ENCODE measurements around the gene ZNF621.

The ZNF621 gene

GRCh38 chr3:40550167-40550566 is 25.4 kb downstream of the ZNF621 start:
- TF ChIP-seq EP300 (IDR thresholded peaks at IDR 0.05; ENCODE audit: borderline replicate concordance) (no peak), RAD21 (IDR thresholded peaks at IDR 0.05; ENCODE audit: low read depth) (no peak), EGR1 (IDR thresholded peaks at IDR 0.05) (no peak), USF1 (IDR thresholded peaks at IDR 0.05) (no peak), REST (IDR thresholded peaks at IDR 0.05; ENCODE audit: low read depth) (no peak), YY1 (IDR thresholded peaks at IDR 0.05; ENCODE audit: low read depth) (no peak), CEBPB (IDR thresholded peaks at IDR 0.05) (no peak), TCF12 (IDR thresholded peaks at IDR 0.05; ENCODE audit: low read depth) (no peak), ZBTB7A (IDR thresholded peaks at IDR 0.05; ENCODE audit: low read depth) (no peak), TEAD4 (IDR thresholded peaks at IDR 0.05) (no peak)
- TF ChIP-seq, protein P1, sequence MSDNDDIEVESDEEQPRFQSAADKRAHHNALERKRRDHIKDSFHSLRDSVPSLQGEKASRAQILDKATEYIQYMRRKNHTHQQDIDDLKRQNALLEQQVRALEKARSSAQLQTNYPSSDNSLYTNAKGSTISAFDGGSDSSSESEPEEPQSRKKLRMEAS (IDR thresholded peaks at IDR 0.05) = no peak

GRCh38 chr3:40557575-40558161 is 32.9 kb downstream of the ZNF621 start:
- no peak for TF ChIP-seq TCF12 (IDR thresholded peaks at IDR 0.05; ENCODE audit: low read depth)
- TF ChIP-seq TEAD4 (IDR thresholded peaks at IDR 0.05) = no peak

DNA sequence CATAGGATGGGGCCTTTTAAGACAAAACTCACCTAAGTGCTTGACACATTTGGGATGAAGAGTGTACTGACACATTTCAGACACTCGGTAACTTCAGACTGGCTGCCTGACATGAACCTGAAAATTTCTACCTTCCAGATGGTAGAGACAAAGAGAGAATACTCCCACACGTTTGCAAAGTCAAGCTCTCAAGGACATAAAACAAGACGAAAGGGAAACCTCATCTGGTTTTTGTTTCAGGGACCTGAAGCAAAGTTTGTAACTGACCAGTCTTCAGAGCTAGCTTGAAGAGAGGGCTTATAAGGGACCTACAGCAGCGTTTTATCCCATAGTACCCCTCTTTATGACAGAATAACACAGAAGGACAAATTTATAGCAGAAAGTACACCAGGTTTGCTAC is 41.9 kb downstream of the ZNF621 start:
- TF ChIP-seq, protein P1 (IDR thresholded peaks at IDR 0.05) = no peak
- TF ChIP-seq USF1 (IDR thresholded peaks at IDR 0.05) (no peak), TAF1 (IDR thresholded peaks at IDR 0.05; ENCODE audit: low read depth) (no peak), CREB1 (IDR thresholded peaks at IDR 0.05; ENCODE audit: low read depth) (no peak), EP300 (IDR thresholded peaks at IDR 0.05; ENCODE audit: borderline replicate concordance) (no peak), RAD21 (IDR thresholded peaks at IDR 0.05; ENCODE audit: low read depth) (no peak), REST (IDR thresholded peaks at IDR 0.05; ENCODE audit: low read depth) (no peak), EGR1 (IDR thresholded peaks at IDR 0.05) (no peak), TEAD4 (IDR thresholded peaks at IDR 0.05) (no peak), NFIC (IDR thresholded peaks at IDR 0.05) (no peak), CEBPB (IDR thresholded peaks at IDR 0.05) (no peak), ZBTB7A (IDR thresholded peaks at IDR 0.05; ENCODE audit: low read depth) (no peak), YY1 (IDR thresholded peaks at IDR 0.05; ENCODE audit: low read depth) (no peak), FOXM1 (IDR thresholded peaks at IDR 0.05; ENCODE audit: borderline replicate concordance, low read depth) (no peak), TCF12 (IDR thresholded peaks at IDR 0.05; ENCODE audit: low read depth) (no peak)

DNA sequence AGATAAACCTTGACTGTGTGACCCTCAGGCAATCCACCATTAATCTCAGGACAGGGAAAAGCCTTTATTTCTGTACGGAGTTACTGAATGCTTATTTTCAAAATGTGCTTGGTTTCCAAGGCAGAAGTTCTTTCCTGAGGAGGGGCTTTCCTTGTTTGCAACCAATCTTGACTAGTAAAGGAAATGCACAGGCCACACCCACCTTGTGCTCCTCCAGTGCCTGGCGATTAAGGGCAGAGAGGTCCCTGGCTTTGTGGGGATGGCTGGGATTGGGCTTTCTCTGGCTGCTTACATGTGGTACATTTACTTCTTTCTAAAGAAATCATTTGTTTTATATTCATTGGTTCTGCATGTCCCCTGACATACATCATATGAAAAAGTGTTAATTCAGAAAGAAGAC is 47.8 kb downstream of the ZNF621 start:
- TF ChIP-seq TAF1 (IDR thresholded peaks at IDR 0.05; ENCODE audit: low read depth) = no peak

DNA sequence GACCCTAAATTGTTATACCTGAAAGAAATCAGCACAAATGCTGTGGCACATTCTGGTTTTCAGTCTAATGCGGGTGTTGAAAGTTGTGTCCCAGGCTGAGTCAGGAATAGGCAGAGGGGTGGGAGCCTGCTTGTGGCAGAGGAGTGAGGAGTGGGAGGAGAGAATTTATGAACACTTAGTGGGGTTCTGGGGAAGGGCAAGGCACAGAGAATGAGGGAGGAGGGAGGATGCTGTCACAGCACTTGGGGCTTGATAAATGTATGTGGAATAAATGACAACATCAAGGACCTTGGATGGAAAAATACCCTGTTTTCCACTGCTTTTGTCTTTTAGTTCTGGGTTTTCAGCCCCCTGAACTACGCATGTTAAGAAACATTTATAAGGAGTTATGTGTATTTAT is 49.3 kb downstream of the ZNF621 start:
- no peak for TF ChIP-seq TCF12 (IDR thresholded peaks at IDR 0.05; ENCODE audit: low read depth)
- TF ChIP-seq NFIC (IDR thresholded peaks at IDR 0.05) = no peak
- TF ChIP-seq TEAD4 (IDR thresholded peaks at IDR 0.05) = no peak
- TF ChIP-seq YY1 (IDR thresholded peaks at IDR 0.05; ENCODE audit: low read depth) = no peak
- TF ChIP-seq EGR1 (IDR thresholded peaks at IDR 0.05) = no peak
- TF ChIP-seq, protein P1 (IDR thresholded peaks at IDR 0.05) = no peak
- TF ChIP-seq CEBPB (IDR thresholded peaks at IDR 0.05) = no peak
- TF ChIP-seq USF1 (IDR thresholded peaks at IDR 0.05) = no peak
- TF ChIP-seq CREB1 (IDR thresholded peaks at IDR 0.05; ENCODE audit: low read depth) = no peak

DNA sequence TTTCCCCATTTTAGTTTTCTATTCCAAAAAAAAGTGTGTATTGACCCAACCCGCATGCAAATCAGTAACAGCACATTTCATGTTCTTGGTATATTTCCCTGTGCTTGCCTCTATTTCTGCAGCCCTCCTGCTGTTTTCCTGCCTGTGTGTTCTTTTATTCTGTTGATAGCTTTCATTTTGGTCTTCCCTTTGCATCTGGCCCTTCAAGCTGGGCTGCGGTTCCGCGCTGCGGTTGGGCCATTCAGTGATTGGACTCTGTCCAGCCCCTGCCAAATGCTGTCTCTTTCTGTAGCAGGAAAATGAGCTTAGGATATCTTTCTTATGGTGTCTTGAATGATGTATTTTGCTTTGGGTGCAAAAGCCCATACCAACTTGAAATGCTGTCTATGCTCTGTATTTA is 49.9 kb downstream of the ZNF621 start:
- no peak for TF ChIP-seq EGR1 (IDR thresholded peaks at IDR 0.05)
- TF ChIP-seq TCF12 (IDR thresholded peaks at IDR 0.05; ENCODE audit: low read depth) = no peak
- no peak for TF ChIP-seq TEAD4 (IDR thresholded peaks at IDR 0.05)
- no peak for TF ChIP-seq EP300 (IDR thresholded peaks at IDR 0.05; ENCODE audit: borderline replicate concordance)
- TF ChIP-seq CREB1 (IDR thresholded peaks at IDR 0.05; ENCODE audit: low read depth) = no peak
- TF ChIP-seq CEBPB (IDR thresholded peaks at IDR 0.05) = no peak
- no peak for TF ChIP-seq RAD21 (IDR thresholded peaks at IDR 0.05; ENCODE audit: low read depth)
- no peak for TF ChIP-seq TAF1 (IDR thresholded peaks at IDR 0.05; ENCODE audit: low read depth)
- TF ChIP-seq, protein P1 (IDR thresholded peaks at IDR 0.05) = no peak
- TF ChIP-seq USF1 (IDR thresholded peaks at IDR 0.05) = no peak
- TF ChIP-seq NFIC (IDR thresholded peaks at IDR 0.05) = no peak
- TF ChIP-seq REST (IDR thresholded peaks at IDR 0.05; ENCODE audit: low read depth) = no peak
- no peak for TF ChIP-seq FOXM1 (IDR thresholded peaks at IDR 0.05; ENCODE audit: borderline replicate concordance, low read depth)
- TF ChIP-seq YY1 (IDR thresholded peaks at IDR 0.05; ENCODE audit: low read depth) = no peak
